PC-3 (cell line): ENCODE results near the gene POLQ. TPM values are rescaled to one million over a fixed set of nuclear protein-coding genes. Genes with fewer than 3 reads are reported as not detected.

ENCODE experiments used
- ATAC-seq: fragments of 200-7000 bp; cut with Tn5 transposase; 2 replicates; pipeline ENCODE4 v1.9.1; 2020; ENCODE audit warnings: mild to moderate bottlenecking, moderate library complexity
- BruUV-seq: library from RNA; stranded (reverse); fragments of 400-500 nt; replicated peaks from 2 replicates; lab custom pipeline; 2021; lab: Mats Ljungman, UMichigan
- CTCF ChIA-PET: fragments of 300-600 bp; sonication (Branson Sonifier 250); formaldehyde crosslinking; loops from one replicate; lab custom pipeline; 2022; ENCODE audit warnings: antibody characterized with exemption; lab: Charles Lee
- POLR2A ChIA-PET: fragments of 300-600 bp; sonication (Branson Sonifier 250); formaldehyde crosslinking; loops from one replicate; lab custom pipeline; 2022; ENCODE audit warnings: antibody characterized with exemption; ENCODE audit not compliant: unreplicated experiment; lab: Charles Lee
- DNase-seq: peaks from one replicate; pipeline ENCODE4 v3.0.0-alpha.2; 2015
- H2AFZ ChIP-seq: fragments of 300-600 bp; sonication (generic); 2 replicates; pipeline ENCODE4 v1.6.0; 2016; ENCODE audit warnings: antibody characterized with exemption, low read length
- H3F3A ChIP-seq: fragments of 300-600 bp; sonication (generic); one replicate; pipeline ENCODE4 v1.6.0; 2017; ENCODE audit warnings: antibody characterized with exemption, low read length, control low read depth, mild to moderate bottlenecking; ENCODE audit not compliant: unreplicated experiment
- H3K27ac ChIP-seq: fragments of 300-600 bp; sonication (generic); 2 replicates; pipeline ENCODE4 v1.5.1; 2016; ENCODE audit warnings: mild to moderate bottlenecking, low read length
- H3K27me3 ChIP-seq: fragments of 300-600 bp; sonication (generic); 2 replicates; pipeline ENCODE4 v1.6.1; 2016; ENCODE audit warnings: low read length, mixed read lengths
- H3K36me3 ChIP-seq: fragments of 300-600 bp; sonication (generic); 2 replicates; pipeline ENCODE4 v1.6.1; 2016; ENCODE audit warnings: low read depth, mixed run types, low read length, mixed read lengths
- H3K4me1 ChIP-seq: fragments of 300-600 bp; sonication (generic); 2 replicates; pipeline ENCODE4 v1.5.1; 2016; ENCODE audit warnings: low read length; ENCODE audit not compliant: insufficient read depth
- H3K4me2 ChIP-seq: fragments of 300-600 bp; sonication (generic); 2 replicates; pipeline ENCODE4 v1.6.0; 2016; ENCODE audit warnings: low read length
- H3K4me3 ChIP-seq: fragments of 300-600 bp; sonication (generic); 2 replicates; pipeline ENCODE4 v1.5.1; 2016; ENCODE audit warnings: mild to moderate bottlenecking, low read length, mixed read lengths
- H3K79me2 ChIP-seq: fragments of 300-600 bp; sonication (generic); 2 replicates; pipeline ENCODE4 v1.6.1; 2017; ENCODE audit warnings: low read length, mixed read lengths
- H3K9ac ChIP-seq: fragments of 300-600 bp; sonication (generic); 2 replicates; pipeline ENCODE4 v1.6.0; 2016; ENCODE audit warnings: mild to moderate bottlenecking, low read length
- H3K9me2 ChIP-seq: fragments of 300-600 bp; sonication (generic); replicated peaks from 2 replicates; pipeline ENCODE4 v1.6.1; 2016; ENCODE audit warnings: mixed run types, low read length, mixed read lengths
- H3K9me3 ChIP-seq: fragments of 300-600 bp; sonication (generic); 2 replicates; pipeline ENCODE4 v1.6.1; 2016; ENCODE audit warnings: low read length, mixed read lengths
- H4K20me1 ChIP-seq: fragments of 300-600 bp; sonication (generic); 2 replicates; pipeline ENCODE4 v1.6.1; 2016; ENCODE audit warnings: low read length, mixed read lengths
- CTCF ChIP-seq: fragments of 300-600 bp; sonication (generic); conservative IDR thresholded peaks from 2 replicates; pipeline ENCODE4 v1.5.1; 2017; ENCODE audit warnings: antibody characterized with exemption, low read depth, mild to moderate bottlenecking, low read length
- EZH2 ChIP-seq: fragments of 300-600 bp; sonication (generic); IDR thresholded peaks from one replicate; pipeline ENCODE4 v1.6.1; 2017; ENCODE audit warnings: antibody characterized with exemption, mild to moderate bottlenecking, low read length; ENCODE audit not compliant: unreplicated experiment
- EZH2phosphoT487 ChIP-seq: fragments of 300-600 bp; sonication (generic); IDR thresholded peaks from 2 replicates; pipeline ENCODE4 v1.6.1; 2018; ENCODE audit warnings: mild to moderate bottlenecking, antibody characterized with exemption, low read length, borderline replicate concordance
- intact Hi-C: fragments of 100-400 bp; cut with micrococcal nuclease; formaldehyde crosslinking; loops from 2 replicates; pipeline ENCODE4 v1.9.0; 2023
- total RNA-seq: library from RNA; depleted of rRNA; stranded (reverse); fragments of >200 nt; gene quantifications from 2 replicates; pipeline ENCODE4 v1.2.3, GENCODE V29; 2014

POLQ gene
- total RNA-seq, 1 experiment from 2014 or later, result 22.2 TPM

DNA sequence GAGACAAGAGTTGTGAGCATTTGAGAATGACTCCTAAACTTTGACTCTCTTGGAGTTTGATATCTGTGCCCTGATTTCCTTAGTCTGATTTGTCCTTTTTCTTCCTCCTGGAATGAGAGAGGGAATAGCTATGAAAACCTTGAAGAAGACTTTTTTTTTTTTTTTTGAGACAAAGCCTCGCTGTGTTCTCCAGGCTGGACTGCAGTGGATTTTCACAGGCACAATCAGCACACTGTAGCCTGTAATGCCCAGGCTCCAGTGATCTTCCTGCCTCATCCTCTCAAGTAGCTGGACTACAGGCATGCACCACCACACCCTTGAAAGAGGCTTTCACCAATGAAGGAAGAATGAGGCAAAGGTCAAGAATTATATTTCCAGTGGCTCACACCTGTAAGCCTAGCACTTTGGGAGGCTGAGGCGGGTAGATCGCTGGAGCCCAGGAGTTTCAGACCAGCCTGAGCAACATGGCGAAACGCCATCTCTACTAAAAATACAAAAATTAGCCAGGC is 11.7 kb upstream of the POLQ start:
- no peak overlapping the region for H3K9ac ChIP-seq
- TF ChIP-seq EZH2 (no peak), CTCF (no peak), EZH2phosphoT487 (no peak)
- H3K27me3 ChIP-seq, result no peaks in the 10 kb centered on the region
- H2AFZ ChIP-seq, result no peak overlapping the region
- CTCF ChIA-PET, result interaction anchor here (0.6 kb wide), 1 partner anchor 11 kb away, joined by 7 read pairs; no protein-coding TSS in a partner anchor
- no peak overlapping the region for H3K4me2 ChIP-seq
- no peaks in the 10 kb centered on the region for H3K4me1 ChIP-seq
- H3K9me3 ChIP-seq, result no peaks in the 10 kb centered on the region
- H4K20me1 ChIP-seq, result no peaks in the 10 kb centered on the region
- DNase-seq (no peak), ATAC-seq (no peak)
- H3K36me3 ChIP-seq, result no peaks in the 10 kb centered on the region
- H3F3A ChIP-seq, result no peaks in the 10 kb centered on the region
- H3K27ac ChIP-seq, result no peak overlapping the region
- no TSS peak for BruUV-seq
- POLR2A ChIA-PET, result no interaction called here
- no peak overlapping the region for H3K4me3 ChIP-seq
- no peaks in the 10 kb centered on the region for H3K9me2 ChIP-seq
- no peaks in the 10 kb centered on the region for H3K79me2 ChIP-seq
- intact Hi-C loops, result no loop called here

DNA sequence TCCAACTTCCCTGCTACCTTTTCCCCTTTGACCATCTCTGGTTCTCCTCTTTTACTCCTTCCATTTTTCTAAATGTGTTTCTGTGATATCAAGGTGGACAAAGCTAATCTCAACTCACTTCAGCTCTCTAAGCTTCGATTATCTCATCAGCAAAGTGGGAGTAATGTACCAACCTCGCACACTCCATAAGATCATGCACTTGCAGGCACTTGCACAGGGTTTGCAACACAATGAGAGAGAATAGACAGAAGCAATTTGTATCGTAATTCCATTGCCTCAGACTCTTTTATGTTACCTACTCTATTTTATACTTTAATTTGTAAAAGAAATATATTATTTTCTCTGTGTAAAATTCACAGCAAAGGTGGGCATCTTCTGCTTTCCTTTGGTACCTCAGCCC is 7.0 kb upstream of the POLQ start:
- ATAC-seq, result no peak
- no TSS peak for BruUV-seq
- intact Hi-C loops, result no loop called here
- no peaks in the 10 kb centered on the region for H3K9me3 ChIP-seq
- no peak overlapping the region for H3K27ac ChIP-seq
- H3K4me1 ChIP-seq, result no peaks in the 10 kb centered on the region
- no peak for DNase-seq
- no peaks in the 10 kb centered on the region for H3K9me2 ChIP-seq
- POLR2A ChIA-PET, result no interaction called here
- no peaks in the 10 kb centered on the region for H3K79me2 ChIP-seq
- no peak overlapping the region for H3K9ac ChIP-seq
- TF ChIP-seq EZH2 (no peak), EZH2phosphoT487 (no peak), CTCF (no peak)
- H3K27me3 ChIP-seq, result no peaks in the 10 kb centered on the region
- CTCF ChIA-PET, result no interaction called here
- no peak overlapping the region for H3K4me3 ChIP-seq
- H3K4me2 ChIP-seq, result no peak overlapping the region
- no peaks in the 10 kb centered on the region for H3K36me3 ChIP-seq
- no peaks in the 10 kb centered on the region for H4K20me1 ChIP-seq
- H2AFZ ChIP-seq, result peak overlapping the region; percentile 60; the same call in 1 of the 2 replicates
- H3F3A ChIP-seq, result no peaks in the 10 kb centered on the region

- no peaks in the 10 kb centered on the region for H3K79me2 ChIP-seq
- intact Hi-C loops, result no loop called here
- no peaks in the 10 kb centered on the region for H3K9me3 ChIP-seq
- ATAC-seq (no peak), DNase-seq (no peak)
- TF ChIP-seq EZH2phosphoT487, result no peak
- TF ChIP-seq EZH2, result no peak
- TF ChIP-seq CTCF, result no peak
- no TSS peak for BruUV-seq
- ChIA-PET POLR2A (no interaction called here), CTCF (no interaction called here)
- no peaks in the 10 kb centered on the region for H3K9me2 ChIP-seq
- H3K36me3 ChIP-seq, result no peaks in the 10 kb centered on the region
- no peak overlapping the region for H3K27ac ChIP-seq
- H2AFZ ChIP-seq, result peak overlapping the region; percentile 60
- H3K4me2 ChIP-seq, result peak overlapping the region; percentile 37
- H3F3A ChIP-seq, result no peaks in the 10 kb centered on the region
- H3K27me3 ChIP-seq, result no peaks in the 10 kb centered on the region
- no peak overlapping the region for H3K9ac ChIP-seq
- H4K20me1 ChIP-seq, result no peaks in the 10 kb centered on the region
- no peak overlapping the region for H3K4me3 ChIP-seq
- no peaks in the 10 kb centered on the region for H3K4me1 ChIP-seq
Observed at GRCh38 chr3:121552379-121552778, 6.6 kb upstream of the POLQ start.
